ENCODE data around the gene PYGO1. TPM values are rescaled to one million over a fixed set of nuclear protein-coding genes. Genes with fewer than 3 reads are reported as not detected.

Gene PYGO1
- total and polyA plus RNA-seq, 9 of the 15 experiments (the other 6 are each of a cell fraction or from before 2014, with no cell fraction given): under 0.01 to 0.07 (median 0.02) TPM; not detected in 5

DNA sequence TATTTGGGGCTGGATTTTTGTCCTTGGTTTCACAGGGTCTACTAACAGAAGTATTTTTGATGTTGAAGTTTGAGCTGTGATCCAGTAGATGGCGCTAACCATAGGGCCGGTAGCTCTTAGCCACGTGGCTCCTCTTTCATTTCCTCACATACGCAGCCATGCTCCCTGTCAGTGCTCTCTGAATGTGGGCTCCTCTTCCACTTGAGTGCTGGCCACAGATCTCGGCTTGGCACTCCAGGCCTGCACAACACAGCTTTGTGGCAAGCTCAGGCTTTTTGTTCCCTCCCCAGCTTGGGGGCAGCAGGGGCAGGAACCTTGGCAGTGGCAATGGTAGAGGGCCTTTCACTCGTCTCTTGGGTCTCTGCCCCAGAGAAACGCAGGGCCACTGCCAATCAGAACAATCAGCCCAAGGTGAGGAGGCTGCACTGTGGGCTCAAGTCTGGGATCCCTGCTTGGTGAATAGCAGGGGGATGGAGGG lies 61.5 kb downstream of the PYGO1 start (continued):
- TF ChIP-seq NFE2L1 (tag; IDR thresholded peaks at IDR 0.05; ENCODE audit: borderline replicate concordance, low read depth): no peak
- TF ChIP-seq MAZ (CRISPR knock-in tag; conservative IDR thresholded peaks at IDR 0.05 in 1 of 2, IDR thresholded peaks at IDR 0.05 in 1 of 2): no peak
- TF ChIP-seq, protein P1, sequence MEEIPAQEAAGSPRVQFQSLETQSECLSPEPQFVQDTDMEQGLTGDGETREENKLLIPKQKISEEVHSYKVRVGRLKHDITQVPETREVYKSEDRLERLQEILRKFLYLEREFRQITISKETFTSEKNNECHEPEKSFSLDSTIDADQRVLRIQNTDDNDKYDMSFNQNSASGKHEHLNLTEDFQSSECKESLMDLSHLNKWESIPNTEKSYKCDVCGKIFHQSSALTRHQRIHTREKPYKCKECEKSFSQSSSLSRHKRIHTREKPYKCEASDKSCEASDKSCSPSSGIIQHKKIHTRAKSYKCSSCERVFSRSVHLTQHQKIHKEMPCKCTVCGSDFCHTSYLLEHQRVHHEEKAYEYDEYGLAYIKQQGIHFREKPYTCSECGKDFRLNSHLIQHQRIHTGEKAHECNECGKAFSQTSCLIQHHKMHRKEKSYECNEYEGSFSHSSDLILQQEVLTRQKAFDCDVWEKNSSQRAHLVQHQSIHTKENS (CRISPR knock-in tag; IDR thresholded peaks at IDR 0.05): no peak
- no peak for TF ChIP-seq XRCC4 (IDR thresholded peaks at IDR 0.05; ENCODE audit: extremely low read depth, insufficient read depth, insufficient read length)
- TF ChIP-seq, protein P2, sequence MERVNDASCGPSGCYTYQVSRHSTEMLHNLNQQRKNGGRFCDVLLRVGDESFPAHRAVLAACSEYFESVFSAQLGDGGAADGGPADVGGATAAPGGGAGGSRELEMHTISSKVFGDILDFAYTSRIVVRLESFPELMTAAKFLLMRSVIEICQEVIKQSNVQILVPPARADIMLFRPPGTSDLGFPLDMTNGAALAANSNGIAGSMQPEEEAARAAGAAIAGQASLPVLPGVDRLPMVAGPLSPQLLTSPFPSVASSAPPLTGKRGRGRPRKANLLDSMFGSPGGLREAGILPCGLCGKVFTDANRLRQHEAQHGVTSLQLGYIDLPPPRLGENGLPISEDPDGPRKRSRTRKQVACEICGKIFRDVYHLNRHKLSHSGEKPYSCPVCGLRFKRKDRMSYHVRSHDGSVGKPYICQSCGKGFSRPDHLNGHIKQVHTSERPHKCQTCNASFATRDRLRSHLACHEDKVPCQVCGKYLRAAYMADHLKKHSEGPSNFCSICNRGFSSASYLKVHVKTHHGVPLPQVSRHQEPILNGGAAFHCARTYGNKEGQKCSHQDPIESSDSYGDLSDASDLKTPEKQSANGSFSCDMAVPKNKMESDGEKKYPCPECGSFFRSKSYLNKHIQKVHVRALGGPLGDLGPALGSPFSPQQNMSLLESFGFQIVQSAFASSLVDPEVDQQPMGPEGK (CRISPR knock-in tag; IDR thresholded peaks at IDR 0.05; ENCODE audit: borderline replicate concordance): no peak
- no peak for TF ChIP-seq ZNF41 (CRISPR knock-in tag; conservative IDR thresholded peaks at IDR 0.05)
- TF ChIP-seq, protein P3, sequence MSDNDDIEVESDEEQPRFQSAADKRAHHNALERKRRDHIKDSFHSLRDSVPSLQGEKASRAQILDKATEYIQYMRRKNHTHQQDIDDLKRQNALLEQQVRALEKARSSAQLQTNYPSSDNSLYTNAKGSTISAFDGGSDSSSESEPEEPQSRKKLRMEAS (CRISPR knock-in tag; IDR thresholded peaks at IDR 0.05): peak; percentile 65
- no peak for TF ChIP-seq NCOA6 (IDR thresholded peaks at IDR 0.05)
- TF ChIP-seq CXXC5 (CRISPR knock-in tag; IDR thresholded peaks at IDR 0.05): 0 out of 2 replicates have a peak, but pooled peaks have one; percentile 10
- TF ChIP-seq, protein P4, sequence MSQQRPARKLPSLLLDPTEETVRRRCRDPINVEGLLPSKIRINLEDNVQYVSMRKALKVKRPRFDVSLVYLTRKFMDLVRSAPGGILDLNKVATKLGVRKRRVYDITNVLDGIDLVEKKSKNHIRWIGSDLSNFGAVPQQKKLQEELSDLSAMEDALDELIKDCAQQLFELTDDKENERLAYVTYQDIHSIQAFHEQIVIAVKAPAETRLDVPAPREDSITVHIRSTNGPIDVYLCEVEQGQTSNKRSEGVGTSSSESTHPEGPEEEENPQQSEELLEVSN (IDR thresholded peaks at IDR 0.05; ENCODE audit: borderline replicate concordance in 1 of 2, extremely low read depth in 1 of 2, insufficient read depth in 1 of 2, insufficient read length in 1 of 2, low read depth in 1 of 2, low read length in 1 of 2, poor library complexity in 1 of 2, severe bottlenecking in 1 of 2): peak; percentile 65 to 86
- TF ChIP-seq FOXP1 (CRISPR knock-in tag; IDR thresholded peaks at IDR 0.05): no peak
- no peak for TF ChIP-seq SUPT5H (IDR thresholded peaks at IDR 0.05)
- peak; percentile 96 for TF ChIP-seq L3MBTL2 (IDR thresholded peaks at IDR 0.05)
- TF ChIP-seq ZNF134 (CRISPR knock-in tag; conservative IDR thresholded peaks at IDR 0.05): no peak
- TF ChIP-seq, protein P5, sequence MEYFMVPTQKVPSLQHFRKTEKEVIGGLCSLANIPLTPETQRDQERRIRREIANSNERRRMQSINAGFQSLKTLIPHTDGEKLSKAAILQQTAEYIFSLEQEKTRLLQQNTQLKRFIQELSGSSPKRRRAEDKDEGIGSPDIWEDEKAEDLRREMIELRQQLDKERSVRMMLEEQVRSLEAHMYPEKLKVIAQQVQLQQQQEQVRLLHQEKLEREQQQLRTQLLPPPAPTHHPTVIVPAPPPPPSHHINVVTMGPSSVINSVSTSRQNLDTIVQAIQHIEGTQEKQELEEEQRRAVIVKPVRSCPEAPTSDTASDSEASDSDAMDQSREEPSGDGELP (CRISPR knock-in tag; IDR thresholded peaks at IDR 0.05; ENCODE audit: borderline replicate concordance): no peak
- TF ChIP-seq MYC (IDR thresholded peaks at IDR 0.05; ENCODE audit: low read depth, low read length): peak; percentile 96
- no peak for TF ChIP-seq MYC (CRISPR knock-in tag; IDR thresholded peaks at IDR 0.05; ENCODE audit: borderline replicate concordance, low read depth)
- no peak for TF ChIP-seq PCBP2 (IDR thresholded peaks at IDR 0.05; ENCODE audit: low read depth, low read length, poor library complexity, severe bottlenecking)
- TF ChIP-seq, protein P6, sequence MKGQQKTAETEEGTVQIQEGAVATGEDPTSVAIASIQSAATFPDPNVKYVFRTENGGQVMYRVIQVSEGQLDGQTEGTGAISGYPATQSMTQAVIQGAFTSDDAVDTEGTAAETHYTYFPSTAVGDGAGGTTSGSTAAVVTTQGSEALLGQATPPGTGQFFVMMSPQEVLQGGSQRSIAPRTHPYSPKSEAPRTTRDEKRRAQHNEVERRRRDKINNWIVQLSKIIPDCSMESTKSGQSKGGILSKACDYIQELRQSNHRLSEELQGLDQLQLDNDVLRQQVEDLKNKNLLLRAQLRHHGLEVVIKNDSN (CRISPR knock-in tag; IDR thresholded peaks at IDR 0.05): peak; percentile 69
- TF ChIP-seq HSF4 (CRISPR knock-in tag; IDR thresholded peaks at IDR 0.05; ENCODE audit: borderline replicate concordance): no peak
- no peak for TF ChIP-seq NCOA4 (IDR thresholded peaks at IDR 0.05; ENCODE audit: partially characterized antibody)
